Erythroblast (primary cell): ENCODE results near the gene KDM2A.

Experiments used
- GATA1 ChIP-seq: IDR thresholded peaks from 2 replicates; pipeline ENCODE4 v1.6.1; 2011; ENCODE audit warnings: low read depth, mild to moderate bottlenecking, control low read depth, low read length, moderate library complexity
- POLR2A ChIP-seq: IDR thresholded peaks from 2 replicates; pipeline ENCODE4 v1.6.1; 2011; ENCODE audit warnings: mild to moderate bottlenecking, low read length

- TF ChIP-seq POLR2A = no peak
- no peak for TF ChIP-seq GATA1
Measured at GRCh38 chr11:67284811-67285540, 165.9 kb downstream of the KDM2A start.
